Measurements from ENCODE around the gene PDCD11. TPM values are rescaled to one million over a fixed set of nuclear protein-coding genes. Genes with fewer than 3 reads are reported as not detected.
"Not testable (repeated sequence)": the region's sequence is repeated elsewhere in the genome, so short reads cannot be mapped to it uniquely, and the experiment has no call there.

The PDCD11 gene
- total RNA-seq, 2 experiments from 2014 or later = 89.5 to 94.7 TPM

DNA sequence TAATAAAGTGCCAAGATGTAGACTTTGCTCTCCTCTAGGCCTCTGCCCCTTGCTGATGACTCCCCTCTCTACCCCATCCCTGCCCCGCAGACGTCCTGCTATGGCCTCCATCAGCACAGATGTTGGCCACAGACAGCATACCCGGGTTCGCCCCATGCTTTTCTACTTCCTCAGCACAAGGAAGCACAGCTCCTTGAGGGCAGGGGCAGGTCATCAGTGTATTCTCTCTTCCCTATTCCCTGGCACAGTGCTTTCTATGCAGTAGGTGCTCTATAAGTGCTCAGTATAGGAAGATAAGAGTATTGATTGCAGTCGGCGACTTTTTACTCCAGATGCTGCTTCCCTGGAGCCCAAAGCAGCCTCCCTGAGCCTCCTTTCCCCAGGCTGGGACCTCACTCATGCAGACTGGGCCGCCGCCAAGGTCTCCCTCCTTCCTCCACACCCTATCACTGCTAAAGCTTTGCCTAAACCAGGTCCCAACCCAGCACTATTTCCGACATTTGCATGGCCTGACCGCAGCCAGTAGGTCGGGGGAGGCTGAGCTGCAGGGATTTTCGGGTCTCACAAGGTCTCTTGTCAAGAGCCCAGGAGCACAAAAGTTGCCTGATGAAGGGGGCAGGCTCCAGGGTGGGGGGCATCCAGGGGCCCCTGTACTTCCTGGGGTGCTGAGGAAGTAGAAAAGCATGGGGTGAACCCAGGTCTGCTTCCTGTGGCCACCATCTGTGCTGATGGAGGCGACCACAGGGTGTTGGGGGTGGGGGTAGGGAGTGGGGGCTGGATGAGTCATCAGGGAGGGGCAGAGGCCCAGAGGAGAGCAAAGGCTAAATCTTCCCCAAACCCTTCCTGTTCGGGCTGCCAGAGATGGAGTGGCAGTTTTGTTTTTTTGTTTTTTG lies 74.6 kb downstream of the PDCD11 start:
- Mint-ChIP-seq H3K27me3 (no peaks in the 10 kb centered on the region), H3K4me1 (peaks cover 27% of the 10 kb centered on the region), H3K9me3 (no peaks in the 10 kb centered on the region), H3K27ac (peak overlapping the region; percentile 85), H3K4me3 (peak overlapping the region; percentile 50), H3K36me3 (no peaks in the 10 kb centered on the region)
- DNase-seq = peak; percentile 74

DNA sequence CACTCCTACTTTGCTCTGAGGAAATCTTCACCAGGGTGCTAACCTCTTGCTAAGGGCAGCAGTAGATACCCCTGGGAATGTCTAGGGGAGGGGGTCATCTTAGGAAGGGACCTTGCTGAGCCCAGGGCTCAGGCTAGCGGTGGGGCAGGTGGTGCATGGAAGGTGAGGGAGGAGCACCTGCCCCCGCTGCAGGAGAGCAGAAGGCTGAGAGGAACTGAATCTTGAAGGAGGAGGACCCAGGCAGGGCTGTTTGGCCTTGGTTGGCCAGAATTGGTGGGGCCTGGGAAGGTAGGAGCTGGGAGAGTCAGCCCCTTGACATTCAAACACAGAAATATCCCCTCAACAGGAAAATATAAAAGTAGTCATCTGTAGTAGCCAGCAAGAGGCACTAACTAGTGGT lies 75.6 kb downstream of the PDCD11 start:
- Mint-ChIP-seq H3K27ac (peak overlapping the region; percentile 61), H3K27me3 (no peaks in the 10 kb centered on the region), H3K36me3 (no peaks in the 10 kb centered on the region), H3K4me1 (peaks cover 27% of the 10 kb centered on the region), H3K4me3 (peak overlapping the region; percentile 50), H3K9me3 (no peaks in the 10 kb centered on the region)
- no peak for DNase-seq

DNA sequence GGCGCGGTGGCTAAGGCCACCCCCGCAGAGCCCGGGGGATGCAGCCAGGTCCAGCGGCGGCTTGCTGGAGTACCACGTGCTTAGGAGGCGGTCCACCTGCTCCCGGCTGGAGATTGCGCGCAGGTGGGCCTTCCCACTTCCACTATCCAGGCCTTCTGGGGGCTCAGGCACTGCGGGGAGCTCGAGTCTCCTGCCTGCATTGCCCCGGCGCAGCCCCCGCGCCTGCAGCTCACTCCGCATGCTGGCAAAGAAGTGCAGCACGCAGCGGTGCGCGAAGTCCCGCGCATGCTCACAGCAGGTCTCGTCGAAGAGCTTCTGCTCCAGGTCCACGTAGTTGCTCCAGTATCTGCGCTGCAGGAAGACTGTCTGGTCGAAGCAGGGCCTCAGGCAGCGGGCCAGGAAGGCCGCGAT lies 76.8 kb downstream of the PDCD11 start:
- no peak for DNase-seq
- Mint-ChIP-seq H3K36me3 (no peaks in the 10 kb centered on the region), H3K4me1 (peaks cover 21% of the 10 kb centered on the region), H3K4me3 (no peak overlapping the region), H3K9me3 (no peaks in the 10 kb centered on the region), H3K27ac (no peak overlapping the region), H3K27me3 (no peaks in the 10 kb centered on the region)

DNA sequence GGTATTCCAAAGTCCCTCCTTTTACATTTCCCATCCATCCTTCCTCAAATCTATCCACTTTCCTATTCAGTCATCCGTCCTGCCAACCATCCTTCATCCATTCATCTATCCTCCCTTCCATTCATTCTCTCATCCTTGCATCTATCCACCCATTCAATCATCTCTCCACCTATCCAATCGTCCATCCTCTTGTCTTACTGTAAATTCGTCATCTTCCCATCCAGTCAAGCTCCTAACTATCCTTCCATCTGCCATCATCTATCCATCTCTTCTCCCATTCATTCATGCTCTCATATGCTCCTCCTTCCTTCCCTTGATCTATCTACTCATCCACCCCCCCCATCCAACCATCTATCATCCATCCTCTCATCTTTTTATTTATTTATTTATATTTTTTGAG lies 77.7 kb downstream of the PDCD11 start:
- no peaks in the 10 kb centered on the region for H3K27me3 Mint-ChIP-seq
- H3K36me3 Mint-ChIP-seq = no peaks in the 10 kb centered on the region
- H3K4me3 Mint-ChIP-seq = no peak overlapping the region
- H3K4me1 Mint-ChIP-seq = peaks cover 21% of the 10 kb centered on the region
- H3K9me3 Mint-ChIP-seq = no peaks in the 10 kb centered on the region
- no peak overlapping the region for H3K27ac Mint-ChIP-seq
- no peak for DNase-seq

DNA sequence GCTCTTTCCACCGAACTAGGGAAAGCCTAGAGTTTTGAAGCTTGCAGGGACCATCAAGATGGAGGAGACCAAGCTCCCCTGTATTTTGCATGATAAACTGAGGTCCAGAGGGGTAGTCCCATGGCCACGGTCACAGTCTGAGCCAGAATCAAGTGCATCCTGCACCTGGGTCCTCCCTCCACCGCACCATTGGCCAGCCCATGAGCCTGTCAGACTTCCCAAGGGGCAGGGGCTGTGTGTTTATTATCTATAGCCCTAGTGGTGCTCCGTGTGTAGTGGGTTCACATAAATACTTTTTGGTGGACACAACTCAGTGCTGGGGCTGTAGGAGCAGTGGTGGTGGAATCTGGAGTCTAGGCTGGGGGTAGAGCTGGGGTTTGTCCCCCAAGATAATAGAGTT lies 79.0 kb downstream of the PDCD11 start:
- Mint-ChIP-seq H3K27me3 (no peaks in the 10 kb centered on the region), H3K4me1 (peaks cover 20% of the 10 kb centered on the region), H3K36me3 (no peaks in the 10 kb centered on the region), H3K9me3 (no peaks in the 10 kb centered on the region), H3K27ac (no peak overlapping the region), H3K4me3 (no peak overlapping the region)
- no peak for DNase-seq

DNA sequence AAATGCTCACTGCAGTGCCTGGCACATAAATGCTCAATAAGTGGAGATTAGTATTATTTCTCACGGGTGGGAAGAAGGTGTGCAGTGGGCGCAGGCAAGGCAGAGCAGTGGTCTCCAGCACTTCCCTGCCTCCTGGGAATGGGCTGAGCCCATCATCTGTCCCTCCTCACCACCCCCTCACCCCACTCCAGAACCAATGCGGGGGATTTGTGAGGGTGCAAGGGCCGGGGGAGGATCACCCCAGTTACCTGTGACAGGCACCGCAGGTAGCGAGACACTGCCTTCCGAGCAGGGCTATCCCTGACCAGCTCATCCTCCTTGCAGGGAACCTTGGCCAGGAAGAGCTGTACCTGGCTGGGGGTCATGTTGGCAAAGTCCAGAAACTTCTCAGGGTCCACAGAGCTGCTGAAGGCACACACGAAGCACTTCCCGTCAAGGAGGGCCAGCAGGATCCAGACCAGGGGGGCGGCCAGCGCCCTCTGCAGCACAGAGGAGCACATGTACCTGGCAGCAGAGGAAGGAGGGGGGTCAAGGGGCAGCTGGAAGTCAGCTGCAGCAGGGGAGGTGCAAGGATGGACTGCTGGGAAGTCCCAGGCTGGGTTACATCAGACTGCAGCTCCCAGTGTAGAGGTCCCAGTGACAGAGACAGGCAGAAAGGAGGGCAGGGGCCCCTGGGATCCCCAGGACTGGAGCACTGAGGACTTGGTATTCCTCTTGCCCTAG lies 79.8 kb downstream of the PDCD11 start:
- H3K4me1 Mint-ChIP-seq = peaks cover 12% of the 10 kb centered on the region
- H3K9me3 Mint-ChIP-seq = no peaks in the 10 kb centered on the region
- H3K27me3 Mint-ChIP-seq = no peaks in the 10 kb centered on the region
- no peak overlapping the region for H3K4me3 Mint-ChIP-seq
- no peaks in the 10 kb centered on the region for H3K36me3 Mint-ChIP-seq
- no peak for DNase-seq
- peak overlapping the region; percentile 70 for H3K27ac Mint-ChIP-seq

DNA sequence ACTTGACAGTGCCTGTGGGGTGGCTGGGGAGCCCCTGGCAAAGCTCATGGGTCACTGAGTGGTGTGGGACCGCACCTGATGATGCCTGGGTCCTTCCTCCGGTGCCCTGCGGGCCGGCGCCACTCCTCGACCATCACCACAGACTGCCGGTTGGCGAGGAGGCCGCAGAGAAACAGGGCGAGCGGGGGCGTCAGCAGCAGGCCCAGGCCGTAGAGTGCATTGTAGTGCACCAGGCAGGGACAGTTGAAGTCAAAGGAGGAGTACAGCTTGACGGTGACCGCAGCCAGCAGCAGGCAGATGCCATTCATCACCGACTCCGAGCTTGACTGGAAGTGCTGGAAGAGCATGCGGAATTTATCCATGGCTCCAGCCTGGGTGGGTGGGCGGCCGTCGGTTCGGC lies 82.2 kb downstream of the PDCD11 start:
- Mint-ChIP-seq H3K36me3 (no peaks in the 10 kb centered on the region), H3K27me3 (no peaks in the 10 kb centered on the region), H3K27ac (no peak overlapping the region), H3K9me3 (no peaks in the 10 kb centered on the region), H3K4me1 (peaks cover 5% of the 10 kb centered on the region), H3K4me3 (no peak overlapping the region)
- no peak for DNase-seq

DNA sequence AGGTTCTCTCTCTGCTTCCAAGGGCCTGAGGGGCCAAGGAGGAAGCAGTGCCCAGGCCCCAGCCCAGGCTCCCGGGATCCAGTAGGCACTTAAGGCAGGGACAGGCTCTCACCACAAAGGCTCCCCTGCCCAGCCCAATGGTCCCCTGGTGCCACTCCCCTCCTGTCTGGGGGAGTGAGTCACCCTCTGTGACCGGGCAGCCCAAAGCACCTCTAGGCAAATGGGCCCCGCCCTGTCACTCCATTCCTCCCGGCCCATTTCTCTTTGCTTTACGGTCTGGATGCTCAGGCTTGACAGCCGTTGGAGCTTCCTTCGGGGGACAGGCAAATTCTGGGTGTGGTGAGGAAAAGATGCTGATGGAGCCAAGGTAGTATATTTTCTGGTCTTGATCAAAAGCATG lies 82.7 kb downstream of the PDCD11 start, which contains the start of gene CALHM3:
Gene CALHM3 (minus strand): TSS at position 106 of the 400 bp plus-strand sequence. CDS start 208 bp downstream, outside the sequence.
- Mint-ChIP-seq H3K36me3 (no peaks in the 10 kb centered on the region), H3K27me3 (no peaks in the 10 kb centered on the region), H3K4me3 (no peak within 1 kb of the TSS), H3K4me1 (peaks cover 5% of the 10 kb centered on the region), H3K27ac (no peak within 1 kb of the TSS), H3K9me3 (no peaks in the 10 kb centered on the region)
- no peak for DNase-seq

DNA sequence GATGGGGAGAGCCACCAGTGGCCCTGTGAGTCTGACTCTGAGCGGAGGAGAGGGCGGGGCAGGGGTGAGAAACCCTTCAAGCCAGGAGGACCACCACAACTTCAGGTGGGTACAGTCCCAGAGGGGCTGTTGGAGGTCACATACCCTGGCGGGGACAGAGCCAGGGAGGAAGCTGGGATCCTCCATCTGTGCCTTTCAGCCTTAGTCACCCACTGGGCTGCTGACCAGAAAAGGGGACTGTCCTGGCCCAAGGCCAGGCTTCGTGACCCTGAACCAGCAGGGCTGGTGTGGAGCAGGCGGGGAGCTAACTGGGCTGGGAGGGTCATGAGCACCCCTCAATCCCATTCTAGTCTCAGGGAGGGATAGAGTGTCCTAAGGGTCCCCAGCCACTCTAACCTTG lies 84.1 kb downstream of the PDCD11 start:
- Mint-ChIP-seq H3K36me3 (no peaks in the 10 kb centered on the region), H3K4me1 (peaks cover 5% of the 10 kb centered on the region), H3K4me3 (no peak overlapping the region), H3K27me3 (peaks cover under 1% of the 10 kb centered on the region), H3K27ac (no peak overlapping the region), H3K9me3 (no peaks in the 10 kb centered on the region)
- DNase-seq = no peak

DNA sequence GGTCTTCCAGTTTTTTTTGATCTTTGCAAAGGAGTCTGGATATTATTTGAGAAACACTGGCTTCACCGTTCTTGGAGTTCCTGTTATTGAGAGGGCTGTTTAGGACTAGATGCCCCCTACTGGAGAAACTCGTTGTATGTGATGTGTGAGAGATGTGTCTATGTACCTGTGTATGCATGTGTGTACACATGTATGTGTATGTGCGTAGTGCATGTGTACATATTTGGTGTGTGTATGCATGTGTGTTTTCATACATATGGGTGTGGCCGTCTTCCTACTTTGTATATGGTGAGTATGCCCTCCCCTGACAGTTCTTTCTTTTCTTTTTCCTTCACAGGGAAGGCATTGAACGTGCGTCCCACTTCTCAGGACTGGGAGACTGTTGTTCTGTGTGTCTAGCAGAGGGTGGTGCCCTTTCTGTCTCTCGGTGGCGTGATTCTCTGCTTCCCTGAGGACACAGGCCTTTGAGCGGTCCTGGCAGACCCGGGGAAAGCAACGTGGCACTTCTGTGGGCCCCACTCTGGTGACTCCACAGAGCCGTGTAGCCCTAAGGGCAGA lies 85.6 kb downstream of the PDCD11 start:
- H3K4me3 Mint-ChIP-seq = no peak overlapping the region
- no peaks in the 10 kb centered on the region for H3K9me3 Mint-ChIP-seq
- no peak for DNase-seq
- peaks cover 4% of the 10 kb centered on the region for H3K27me3 Mint-ChIP-seq
- no peak overlapping the region for H3K27ac Mint-ChIP-seq
- peaks cover 3% of the 10 kb centered on the region for H3K4me1 Mint-ChIP-seq
- no peaks in the 10 kb centered on the region for H3K36me3 Mint-ChIP-seq

DNA sequence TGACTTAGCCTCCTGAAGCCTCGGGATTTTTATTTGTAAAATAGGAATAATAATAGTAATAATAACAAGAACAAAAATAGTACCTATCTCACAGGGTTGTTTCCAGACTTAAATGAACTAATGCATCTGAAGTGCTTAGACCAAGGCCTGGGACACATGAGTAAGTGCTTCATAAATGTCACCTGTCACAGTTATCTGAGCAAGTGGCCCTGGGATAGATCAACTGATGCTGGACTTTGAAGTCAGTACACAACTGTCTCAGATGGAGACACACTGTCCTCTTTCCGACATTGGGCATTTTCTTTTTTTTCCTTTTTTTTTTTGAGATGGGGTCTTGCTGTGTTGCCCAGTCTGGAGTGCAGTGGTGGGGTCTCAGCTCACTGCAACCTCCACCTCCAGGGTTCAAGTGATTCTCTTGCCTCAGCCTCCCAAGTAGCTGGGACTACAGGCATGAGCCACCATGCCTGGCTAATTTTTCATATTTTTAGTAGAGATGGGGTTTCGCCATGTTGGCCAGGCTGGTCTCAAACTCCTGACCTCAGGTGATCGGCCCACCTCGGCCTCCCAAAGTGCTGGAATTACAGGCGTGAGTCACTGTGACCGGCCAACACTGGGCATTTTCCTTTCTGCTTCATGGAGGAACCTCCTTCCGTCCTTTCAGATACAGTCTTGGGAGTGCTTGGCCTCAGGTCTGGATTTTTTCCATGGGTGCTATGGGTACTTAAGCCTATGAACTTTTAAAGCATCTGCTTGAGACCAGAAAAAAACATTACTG lies 90.4 kb downstream of the PDCD11 start:
- H3K27me3 Mint-ChIP-seq = peaks cover 10% of the 10 kb centered on the region
- H3K27ac Mint-ChIP-seq, H3K4me3 Mint-ChIP-seq, DNase-seq, H3K9me3 Mint-ChIP-seq, H3K36me3 Mint-ChIP-seq: not testable (repeated sequence)
- H3K4me1 Mint-ChIP-seq = peaks cover 16% of the 10 kb centered on the region

DNA sequence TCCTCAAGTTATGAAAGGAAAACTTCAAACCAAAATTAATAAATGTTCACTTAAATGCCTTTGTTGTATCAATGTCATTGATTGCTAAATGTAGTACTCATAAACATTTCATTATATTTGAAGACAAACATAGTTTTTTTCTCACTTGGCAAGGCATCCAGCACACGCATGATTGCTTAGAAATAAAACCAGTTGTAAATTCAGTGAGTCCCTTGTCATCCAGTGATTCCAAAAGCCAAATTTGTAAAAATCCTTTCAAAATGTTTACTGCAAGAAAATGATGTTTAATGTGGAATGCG lies 90.9 kb downstream of the PDCD11 start:
- DNase-seq = no peak
- Mint-ChIP-seq H3K4me3 (no peak overlapping the region), H3K36me3 (no peaks in the 10 kb centered on the region), H3K27ac (no peak overlapping the region), H3K27me3 (peaks cover 16% of the 10 kb centered on the region), H3K9me3 (no peaks in the 10 kb centered on the region), H3K4me1 (peaks cover 14% of the 10 kb centered on the region)

DNA sequence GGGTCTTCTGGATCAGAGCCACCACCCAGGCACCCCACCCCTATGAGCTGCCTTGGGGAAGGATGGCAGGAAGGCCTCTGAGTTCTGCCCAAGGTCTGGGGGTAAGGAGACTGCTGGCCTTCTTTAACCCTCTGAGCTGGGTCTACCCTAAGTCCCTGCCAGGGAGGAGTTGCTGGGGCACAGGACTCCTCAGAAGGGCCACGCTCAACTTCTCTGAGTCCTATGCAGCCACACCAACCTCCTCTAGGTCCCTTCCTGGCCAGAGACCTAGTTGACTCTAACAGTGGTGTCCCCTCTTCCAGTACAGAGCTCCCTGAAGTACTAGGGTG lies 94.5 kb downstream of the PDCD11 start:
- Mint-ChIP-seq H3K9me3 (no peaks in the 10 kb centered on the region), H3K36me3 (no peaks in the 10 kb centered on the region), H3K4me1 (peaks cover 22% of the 10 kb centered on the region), H3K4me3 (no peak overlapping the region), H3K27me3 (peaks cover 40% of the 10 kb centered on the region), H3K27ac (no peak overlapping the region)
- no peak for DNase-seq

DNA sequence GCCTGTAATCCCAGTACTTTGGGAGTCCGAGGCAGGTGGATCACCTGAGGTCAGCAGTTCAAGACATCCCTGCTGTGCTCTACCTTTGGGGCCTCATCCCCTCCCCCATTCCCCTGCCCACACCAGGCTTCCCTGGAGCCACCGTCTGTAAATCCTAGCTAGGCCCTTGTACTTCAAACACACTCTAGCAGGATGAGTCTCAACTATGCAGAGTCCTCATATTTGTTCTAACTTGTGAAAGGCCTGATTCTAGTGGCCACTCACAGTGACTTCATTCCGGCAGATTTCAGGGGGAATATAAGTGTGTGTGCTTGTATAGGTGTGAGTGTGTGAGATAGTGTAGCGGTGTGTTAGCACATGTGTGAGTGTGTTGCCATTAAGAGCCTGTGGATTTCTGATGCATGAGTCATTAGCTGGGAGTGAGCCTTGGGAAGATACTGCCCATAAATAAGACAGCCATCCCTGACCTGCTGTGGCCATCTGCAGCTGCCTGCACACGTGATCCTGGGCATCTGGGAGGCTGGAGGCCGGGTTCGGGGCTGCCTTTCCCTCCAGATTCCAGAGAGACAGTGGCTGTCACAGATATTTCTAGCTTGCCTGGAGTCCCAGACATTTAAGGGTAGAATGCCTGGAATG lies 95.4 kb downstream of the PDCD11 start:
- Mint-ChIP-seq H3K27me3 (peaks cover 45% of the 10 kb centered on the region), H3K4me1 (peaks cover 22% of the 10 kb centered on the region), H3K4me3 (no peak overlapping the region), H3K27ac (no peak overlapping the region), H3K9me3 (no peaks in the 10 kb centered on the region), H3K36me3 (no peaks in the 10 kb centered on the region)
- DNase-seq = no peak

Data from activated naive CD8-positive, alpha-beta T cell treated with anti-CD3 and anti-CD28 coated beads for 36 hours (primary cell).